GM12878 (cell line): ENCODE measurements around the gene IL17F. TPM values are rescaled to one million over a fixed set of nuclear protein-coding genes. Genes with fewer than 3 reads are reported as not detected.

Experiments used
- ATAC-seq: fragments of 200-7000 bp; cut with Tn5 transposase; 3 replicates; pipeline ENCODE4 v1.9.1; 2020; ENCODE audit warnings: mild to moderate bottlenecking, moderate library complexity
- Bru-seq: library from RNA; stranded (reverse); fragments of 400-500 nt; gene quantifications from one replicate; lab custom pipeline; 2021; lab: Mats Ljungman, UMichigan
- BruChase-seq, 2 experiments: library from RNA; stranded (reverse); fragments of 400-500 nt; gene quantifications; one replicate each; lab custom pipeline; 2021; lab: Mats Ljungman, UMichigan
- BruUV-seq: library from RNA; stranded (reverse); fragments of 400-500 nt; replicated peaks from 2 replicates; lab custom pipeline; 2021; lab: Mats Ljungman, UMichigan
- CTCF ChIA-PET: fragments of 300-600 bp; sonication (Branson Sonifier 250); formaldehyde crosslinking; extraction: SDS; loops from one replicate; lab custom pipeline; 2021; ENCODE audit warnings: inconsistent platforms; lab: Yijun Ruan, JAX
- POLR2A ChIA-PET: fragments of 350-600 bp; formaldehyde crosslinking; extraction: SDS; loops from one replicate; lab custom pipeline; 2021; ENCODE audit warnings: inconsistent platforms; lab: Charles Lee
- RAD21 ChIA-PET: fragments of 300-600 bp; sonication (Branson Sonifier 250); formaldehyde crosslinking; loops from one replicate; lab custom pipeline; 2023; ENCODE audit warnings: antibody characterized with exemption; ENCODE audit not compliant: unreplicated experiment; lab: Charles Lee
- SMC1A ChIA-PET: fragments of 300-600 bp; sonication (Branson Sonifier 250); formaldehyde crosslinking; loops from one replicate; lab custom pipeline; 2023; ENCODE audit not compliant: unreplicated experiment, uncharacterized antibody; lab: Charles Lee
- DNase-seq: peaks from one replicate; pipeline ENCODE4 v3.0.0-alpha.2; 2011; ENCODE audit warnings: low read depth, low spot score
- FAIRE-seq: peaks from 3 replicates; lab custom pipeline; 2011; peaks lifted over from hg19 to GRCh38; lab: Jason Lieb, UNC
- H2AFZ ChIP-seq: 2 replicates; pipeline ENCODE4 v1.6.0; 2011; ENCODE audit warnings: low read depth, low read length, control low read depth; ENCODE audit not compliant: control insufficient read depth
- H3K27ac ChIP-seq: 2 replicates; pipeline ENCODE4 v1.5.1; 2011; ENCODE audit warnings: control low read depth; ENCODE audit not compliant: control insufficient read depth, insufficient read depth
- H3K27me3 ChIP-seq, 2 experiments: replicated peaks in 1 of 2; 2 replicates each; pipeline versions ENCODE4 v1.6.0 to v1.6.1; 2011; ENCODE audit warnings: low read length in 1 of 2; ENCODE audit not compliant: control insufficient read depth in 2 of 2, insufficient read depth in 2 of 2
- H3K36me3 ChIP-seq, 2 experiments: 2 replicates each; pipeline ENCODE4 v1.5.1; 2011; ENCODE audit warnings: low read length in 1 of 2; ENCODE audit not compliant: control insufficient read depth in 2 of 2, insufficient read depth in 2 of 2
- H3K4me1 ChIP-seq: 2 replicates; pipeline ENCODE4 v1.6.1; 2011; ENCODE audit warnings: mild to moderate bottlenecking, low read length, moderate library complexity, mixed read lengths; ENCODE audit not compliant: control insufficient read depth, insufficient read depth
- H3K4me2 ChIP-seq: 2 replicates; pipeline ENCODE4 v1.6.0; 2011; ENCODE audit warnings: control low read depth; ENCODE audit not compliant: control insufficient read depth, insufficient read depth
- H3K4me3 ChIP-seq: fragments of 200-600 bp; sonication (generic); 2 replicates; pipeline ENCODE4 v1.5.1; 2016
- H3K79me2 ChIP-seq: 2 replicates; pipeline ENCODE4 v1.6.0; 2011; ENCODE audit warnings: low read length; ENCODE audit not compliant: control insufficient read depth, insufficient read depth
- H3K9ac ChIP-seq: 2 replicates; pipeline ENCODE4 v1.8.0; 2011; ENCODE audit warnings: low read length, control low read depth, mixed read lengths; ENCODE audit not compliant: control insufficient read depth, insufficient read depth
- H3K9me3 ChIP-seq: replicated peaks from 3 replicates; pipeline ENCODE4 v1.5.1; 2011; ENCODE audit warnings: mild to moderate bottlenecking, low read length; ENCODE audit not compliant: control insufficient read depth, insufficient read depth
- H4K20me1 ChIP-seq: 2 replicates; pipeline ENCODE4 v1.6.0; 2011; ENCODE audit not compliant: control insufficient read depth, insufficient read depth
- FOXK2 ChIP-seq: fragments of 450-650 bp; IDR thresholded peaks from 2 replicates; pipeline ENCODE4 v1.6.1; 2017; ENCODE audit warnings: mild to moderate bottlenecking, moderate library complexity
- IRF4 ChIP-seq: IDR thresholded peaks from 2 replicates; pipeline ENCODE4 v1.6.1; 2011; ENCODE audit warnings: low read depth, low read length
- MTA3 ChIP-seq: IDR thresholded peaks from 2 replicates; pipeline ENCODE4 v1.6.1; 2012; ENCODE audit warnings: low read length, inconsistent platforms, borderline replicate concordance
- NR2F1 ChIP-seq: fragments of 450-650 bp; conservative IDR thresholded peaks from 2 replicates; pipeline ENCODE4 v1.6.1; 2017; ENCODE audit warnings: mild to moderate bottlenecking
- RAD51 ChIP-seq: fragments of 450-650 bp; IDR thresholded peaks from 2 replicates; pipeline ENCODE4 v1.6.1; 2016; ENCODE audit warnings: moderate library complexity, mild to moderate bottlenecking, inconsistent platforms
- TBL1XR1 ChIP-seq: IDR thresholded peaks from 2 replicates; pipeline ENCODE4 v1.6.1; 2012; ENCODE audit warnings: low read depth, low read length, improper control_type of control experiment
- WGBS: methylation state at CpG from one replicate; pipeline ENCODE4 v1.1.6; 2016; ENCODE audit warnings: low lambda C conversion rate; ENCODE audit not compliant: insufficient replicate concordance, insufficient coverage; ENCODE audit errors: missing lambda C conversion rate; 5-methylcytosine and 5-hydroxymethylcytosine counted together
- in situ Hi-C: fragments of 300-500 bp; cut with MboI; formaldehyde crosslinking; loops from 9 replicates; pipeline ENCODE4 v1.14.3; 2018; ENCODE audit warnings: mixed read lengths
- intact Hi-C: fragments of 100-400 bp; cut with micrococcal nuclease; formaldehyde crosslinking; loops from one replicate; pipeline ENCODE4 v1.14.2; 2022; ENCODE audit not compliant: unreplicated experiment
- long read RNA-seq, 2 experiments: library from polyadenylated mRNA; unstranded; transcript quantifications; one replicate each; pipeline ENCODE4 v2.0.0, GENCODE V29; 2019 to 2020
- polyA minus RNA-seq, 3 experiments: library from RNA; depleted of rRNA, polyadenylated mRNA; stranded (reverse); fragments of >200 nt; gene quantifications; 2 replicates each; pipeline ENCODE4 v1.2.3, GENCODE V29; 2011
- polyA plus RNA-seq, 11 experiments: library from polyadenylated mRNA; depleted of rRNA in 4 of 11; unstranded in 6 of 11; stranded (reverse) in 5 of 11; fragments of >200 nt; fragmentation: Nextera tagmentation in 4 of 11; fragmentation: Illumina TruSeq in 1 of 11; extraction: Ambion mirVana in 4 of 11; extraction: Trizol in 1 of 11; gene quantifications; 1 replicate in 1 of 11; 2 replicates in 10 of 11; pipeline versions ENCODE4 v1.2.1 to v1.2.3, GENCODE V29; 2011 to 2016; ENCODE audit warnings: inconsistent platforms in 2 of 11, missing spikeins in 2 of 11, low read depth in 1 of 11
- total RNA-seq, 4 experiments: library from RNA; depleted of rRNA in 3 of 4; stranded (reverse); fragments of >200 nt in 3 of 4; fragmentation: Illumina TruSeq in 1 of 4; extraction: Trizol in 1 of 4; gene quantifications; 2 replicates each; pipeline versions ENCODE4 v1.2.1 to v1.2.3, GENCODE V29; 2013 to 2021
- TF ChIP-seq, protein P1 (sequence below): fragments of 150-350 bp; IDR thresholded peaks from 2 replicates; pipeline ENCODE4 v1.6.1; 2014; ENCODE audit warnings: mild to moderate bottlenecking, low read depth, low read length
- TF ChIP-seq, protein P2 (sequence below): IDR thresholded peaks from 2 replicates; pipeline ENCODE4 v1.6.1; 2012; ENCODE audit warnings: improper control_type of control experiment, low read depth, low read length; ENCODE audit not compliant: insufficient replicate concordance

Gene IL17F
- not detected in 2 replicates for total RNA-seq (2013; cell fraction: nucleolus; rRNA removed)
- total RNA-seq (2014; rRNA removed) = not detected in 2 replicates
- not detected in 2 replicates for total RNA-seq (2014; rRNA removed; fragmentation: Illumina TruSeq; extraction: Trizol)
- total RNA-seq (2021) = not detected in 2 replicates
- not detected for polyA plus RNA-seq (2011; ENCODE audit: low read depth)
- not detected in 2 replicates for polyA plus RNA-seq (2011; rRNA removed)
- polyA plus RNA-seq (2011; cell fraction: cytosol; rRNA removed) = not detected in 2 replicates
- polyA plus RNA-seq (2011; cell fraction: nucleus; rRNA removed) = not detected in 2 replicates
- polyA plus RNA-seq (2012) = not detected in 2 replicates
- polyA plus RNA-seq (2014; fragmentation: Illumina TruSeq; extraction: Trizol) = not detected in 2 replicates
- not detected for polyA plus RNA-seq (2014; fragmentation: Nextera tagmentation; extraction: Ambion mirVana)
- polyA plus RNA-seq (2014; rRNA removed) = not detected in 2 replicates
- polyA plus RNA-seq (2016; fragmentation: Nextera tagmentation; extraction: Ambion mirVana) = under 1 TPM in 1 of 2 experiments, not detected in 1; 0.20 TPM
- not detected in 2 replicates for polyA minus RNA-seq (2011; rRNA and poly(A)+ RNA removed)
- not detected in 2 replicates for polyA minus RNA-seq (2011; cell fraction: cytosol; rRNA and poly(A)+ RNA removed)
- polyA minus RNA-seq (2011; cell fraction: nucleus; rRNA and poly(A)+ RNA removed) = not detected in 2 replicates
- Bru-seq, nascent RNA = not detected
- not detected for BruChase-seq, experiment 1, labeled RNA remaining after a 6-hour chase
- not detected for BruChase-seq, experiment 2, labeled RNA remaining after a 2-hour chase
- long read RNA-seq, experiment 1 = 0 reads
- long read RNA-seq, experiment 2 = 0 reads

DNA sequence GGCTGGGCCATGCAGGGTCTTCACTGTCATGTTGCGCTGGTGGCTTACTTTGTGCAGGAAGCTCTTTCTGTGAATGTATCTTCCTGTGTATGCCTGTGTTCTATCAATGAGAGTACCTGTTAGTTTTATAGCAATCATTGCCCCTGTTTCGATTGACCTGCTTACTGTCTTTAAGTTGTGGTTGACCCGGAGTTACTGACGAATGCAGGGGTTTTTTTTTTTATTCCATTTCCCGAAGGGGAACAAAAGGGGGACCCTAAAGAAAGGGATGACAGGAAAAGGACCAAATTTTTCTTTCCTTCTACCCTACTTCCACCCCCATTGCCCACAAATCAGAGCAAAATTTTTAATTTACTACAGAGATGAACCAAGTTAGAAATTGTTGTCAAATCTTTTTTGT, at the start of gene IL17F:
Gene IL17F, minus strand, starts transcription at position 101 of the 400 bp plus-strand sequence. Its CDS starts 71 bp downstream, at position 30.
- TF ChIP-seq, protein P1, sequence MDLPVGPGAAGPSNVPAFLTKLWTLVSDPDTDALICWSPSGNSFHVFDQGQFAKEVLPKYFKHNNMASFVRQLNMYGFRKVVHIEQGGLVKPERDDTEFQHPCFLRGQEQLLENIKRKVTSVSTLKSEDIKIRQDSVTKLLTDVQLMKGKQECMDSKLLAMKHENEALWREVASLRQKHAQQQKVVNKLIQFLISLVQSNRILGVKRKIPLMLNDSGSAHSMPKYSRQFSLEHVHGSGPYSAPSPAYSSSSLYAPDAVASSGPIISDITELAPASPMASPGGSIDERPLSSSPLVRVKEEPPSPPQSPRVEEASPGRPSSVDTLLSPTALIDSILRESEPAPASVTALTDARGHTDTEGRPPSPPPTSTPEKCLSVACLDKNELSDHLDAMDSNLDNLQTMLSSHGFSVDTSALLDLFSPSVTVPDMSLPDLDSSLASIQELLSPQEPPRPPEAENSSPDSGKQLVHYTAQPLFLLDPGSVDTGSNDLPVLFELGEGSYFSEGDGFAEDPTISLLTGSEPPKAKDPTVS = no peak
- TF ChIP-seq MTA3 = no peak
- TF ChIP-seq, protein P2, sequence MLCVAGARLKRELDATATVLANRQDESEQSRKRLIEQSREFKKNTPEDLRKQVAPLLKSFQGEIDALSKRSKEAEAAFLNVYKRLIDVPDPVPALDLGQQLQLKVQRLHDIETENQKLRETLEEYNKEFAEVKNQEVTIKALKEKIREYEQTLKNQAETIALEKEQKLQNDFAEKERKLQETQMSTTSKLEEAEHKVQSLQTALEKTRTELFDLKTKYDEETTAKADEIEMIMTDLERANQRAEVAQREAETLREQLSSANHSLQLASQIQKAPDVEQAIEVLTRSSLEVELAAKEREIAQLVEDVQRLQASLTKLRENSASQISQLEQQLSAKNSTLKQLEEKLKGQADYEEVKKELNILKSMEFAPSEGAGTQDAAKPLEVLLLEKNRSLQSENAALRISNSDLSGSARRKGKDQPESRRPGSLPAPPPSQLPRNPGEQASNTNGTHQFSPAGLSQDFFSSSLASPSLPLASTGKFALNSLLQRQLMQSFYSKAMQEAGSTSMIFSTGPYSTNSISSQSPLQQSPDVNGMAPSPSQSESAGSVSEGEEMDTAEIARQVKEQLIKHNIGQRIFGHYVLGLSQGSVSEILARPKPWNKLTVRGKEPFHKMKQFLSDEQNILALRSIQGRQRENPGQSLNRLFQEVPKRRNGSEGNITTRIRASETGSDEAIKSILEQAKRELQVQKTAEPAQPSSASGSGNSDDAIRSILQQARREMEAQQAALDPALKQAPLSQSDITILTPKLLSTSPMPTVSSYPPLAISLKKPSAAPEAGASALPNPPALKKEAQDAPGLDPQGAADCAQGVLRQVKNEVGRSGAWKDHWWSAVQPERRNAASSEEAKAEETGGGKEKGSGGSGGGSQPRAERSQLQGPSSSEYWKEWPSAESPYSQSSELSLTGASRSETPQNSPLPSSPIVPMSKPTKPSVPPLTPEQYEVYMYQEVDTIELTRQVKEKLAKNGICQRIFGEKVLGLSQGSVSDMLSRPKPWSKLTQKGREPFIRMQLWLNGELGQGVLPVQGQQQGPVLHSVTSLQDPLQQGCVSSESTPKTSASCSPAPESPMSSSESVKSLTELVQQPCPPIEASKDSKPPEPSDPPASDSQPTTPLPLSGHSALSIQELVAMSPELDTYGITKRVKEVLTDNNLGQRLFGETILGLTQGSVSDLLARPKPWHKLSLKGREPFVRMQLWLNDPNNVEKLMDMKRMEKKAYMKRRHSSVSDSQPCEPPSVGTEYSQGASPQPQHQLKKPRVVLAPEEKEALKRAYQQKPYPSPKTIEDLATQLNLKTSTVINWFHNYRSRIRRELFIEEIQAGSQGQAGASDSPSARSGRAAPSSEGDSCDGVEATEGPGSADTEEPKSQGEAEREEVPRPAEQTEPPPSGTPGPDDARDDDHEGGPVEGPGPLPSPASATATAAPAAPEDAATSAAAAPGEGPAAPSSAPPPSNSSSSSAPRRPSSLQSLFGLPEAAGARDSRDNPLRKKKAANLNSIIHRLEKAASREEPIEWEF = no peak
- no peak for TF ChIP-seq FOXK2
- no peak for TF ChIP-seq TBL1XR1
- TF ChIP-seq NR2F1 = no peak
- no peak for TF ChIP-seq IRF4
- no peak for TF ChIP-seq RAD51

More for the DNA sequence above, at the start of gene IL17F:
- Histone ChIP-seq H3K4me1 (no peaks in the 10 kb centered on the region), H3K9me3 (no peaks in the 10 kb centered on the region), H3K9ac (no peak within 1 kb of the TSS), H3K79me2 (no peaks in the 10 kb centered on the region), H2AFZ (no peak within 1 kb of the TSS), H3K36me3 (no peaks in the 10 kb centered on the region), H3K27me3 (peaks cover 0 to 5% of the 10 kb centered on the region in 2 experiments; a peak in 1 of 4 replicates), H4K20me1 (no peaks in the 10 kb centered on the region), H3K4me2 (no peak within 1 kb of the TSS), H3K4me3 (no peak within 1 kb of the TSS), H3K27ac (no peak within 1 kb of the TSS)
- in situ Hi-C loops = no loop called here
- intact Hi-C loops = no loop called here
- WGBS = 57% methylated on average over 5 of the region's 5 CpGs
- POLR2A ChIA-PET = no interaction called here
- DNase-seq (no peak), ATAC-seq (no peak), FAIRE-seq (no peak)
- SMC1A ChIA-PET = interaction anchor here (3.9 kb wide), 1 partner anchor 13 kb away, joined by 24 read pairs; no protein-coding TSS in a partner anchor
- CTCF ChIA-PET = no interaction called here
- RAD21 ChIA-PET = no interaction called here
- BruUV-seq = no TSS peak
